Omental fat pad (tissue), 4 donors: ENCODE results near the gene JOSD2. TPM values are rescaled to one million over a fixed set of nuclear protein-coding genes. Genes with fewer than 3 reads are reported as not detected.

Source experiments
- ATAC-seq: fragments of 150-250 bp; one replicate; pipeline ENCODE4 v1.9.1; 2016; ENCODE audit warnings: mild to moderate bottlenecking, moderate library complexity; ENCODE audit not compliant: low FRiP score
- DNase-seq: peaks from one replicate; pipeline ENCODE4 v3.0.0-alpha.2; 2019; ENCODE audit warnings: low spot score
- total RNA-seq, 4 donors: library from RNA; depleted of rRNA; stranded (reverse); fragments of >200 nt; gene quantifications; one replicate each; pipeline ENCODE4 v1.1.0, GENCODE V29; 2016
- TF ChIP-seq, protein P1 (sequence below), 3 donors: fragments of 450-650 bp; IDR thresholded peaks; one replicate each; pipeline ENCODE4 v1.5.1; 2016 to 2017; ENCODE audit warnings: antibody characterized with exemption in 3 of 3, mild to moderate bottlenecking in 3 of 3, moderate library complexity in 2 of 3

The JOSD2 gene
- total RNA-seq, 4 donors from 2014 or later: 20.4 to 32.0 (median 23.0) TPM

DNA sequence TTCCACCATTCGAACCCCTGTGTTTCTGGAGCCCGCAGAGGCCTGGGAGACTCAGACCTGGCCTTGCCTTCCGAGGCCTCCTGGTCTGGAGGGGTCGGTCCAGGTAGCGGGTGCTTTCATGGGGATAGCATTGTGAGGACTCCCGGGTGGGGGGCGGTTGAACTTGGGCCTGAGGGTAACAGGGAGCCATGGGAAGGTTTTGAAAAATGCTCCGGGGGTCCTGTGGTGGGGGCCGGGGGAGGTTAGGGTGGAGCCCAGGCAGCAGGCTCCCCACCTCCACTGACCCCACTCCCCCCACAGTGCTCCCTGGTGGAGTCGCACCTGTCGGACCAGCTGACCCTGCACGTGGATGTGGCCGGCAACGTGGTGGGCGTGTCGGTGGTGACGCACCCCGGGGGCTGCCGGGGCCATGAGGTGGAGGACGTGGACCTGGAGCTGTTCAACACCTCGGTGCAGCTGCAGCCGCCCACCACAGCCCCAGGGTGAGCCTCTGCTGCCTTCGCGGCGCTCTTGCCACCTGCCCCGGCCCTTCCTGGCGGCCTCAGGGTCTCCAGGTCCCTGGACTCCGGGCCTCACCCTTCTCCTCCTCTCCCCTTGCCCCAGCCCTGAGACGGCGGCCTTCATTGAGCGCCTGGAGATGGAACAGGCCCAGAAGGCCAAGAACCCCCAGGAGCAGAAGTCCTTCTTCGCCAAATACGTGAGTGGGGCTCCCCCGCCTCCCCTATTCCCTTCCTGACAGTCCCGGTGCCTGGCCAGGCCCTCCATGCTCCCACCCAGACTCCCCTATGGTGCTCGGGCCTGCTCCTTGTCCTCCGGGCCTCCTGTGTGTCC lies 30.5 kb downstream of the JOSD2 start:
- no peak for ATAC-seq
- DNase-seq: no peak
- TF ChIP-seq, protein P1, sequence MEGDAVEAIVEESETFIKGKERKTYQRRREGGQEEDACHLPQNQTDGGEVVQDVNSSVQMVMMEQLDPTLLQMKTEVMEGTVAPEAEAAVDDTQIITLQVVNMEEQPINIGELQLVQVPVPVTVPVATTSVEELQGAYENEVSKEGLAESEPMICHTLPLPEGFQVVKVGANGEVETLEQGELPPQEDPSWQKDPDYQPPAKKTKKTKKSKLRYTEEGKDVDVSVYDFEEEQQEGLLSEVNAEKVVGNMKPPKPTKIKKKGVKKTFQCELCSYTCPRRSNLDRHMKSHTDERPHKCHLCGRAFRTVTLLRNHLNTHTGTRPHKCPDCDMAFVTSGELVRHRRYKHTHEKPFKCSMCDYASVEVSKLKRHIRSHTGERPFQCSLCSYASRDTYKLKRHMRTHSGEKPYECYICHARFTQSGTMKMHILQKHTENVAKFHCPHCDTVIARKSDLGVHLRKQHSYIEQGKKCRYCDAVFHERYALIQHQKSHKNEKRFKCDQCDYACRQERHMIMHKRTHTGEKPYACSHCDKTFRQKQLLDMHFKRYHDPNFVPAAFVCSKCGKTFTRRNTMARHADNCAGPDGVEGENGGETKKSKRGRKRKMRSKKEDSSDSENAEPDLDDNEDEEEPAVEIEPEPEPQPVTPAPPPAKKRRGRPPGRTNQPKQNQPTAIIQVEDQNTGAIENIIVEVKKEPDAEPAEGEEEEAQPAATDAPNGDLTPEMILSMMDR (IDR thresholded peaks at IDR 0.05): no peak

DNA sequence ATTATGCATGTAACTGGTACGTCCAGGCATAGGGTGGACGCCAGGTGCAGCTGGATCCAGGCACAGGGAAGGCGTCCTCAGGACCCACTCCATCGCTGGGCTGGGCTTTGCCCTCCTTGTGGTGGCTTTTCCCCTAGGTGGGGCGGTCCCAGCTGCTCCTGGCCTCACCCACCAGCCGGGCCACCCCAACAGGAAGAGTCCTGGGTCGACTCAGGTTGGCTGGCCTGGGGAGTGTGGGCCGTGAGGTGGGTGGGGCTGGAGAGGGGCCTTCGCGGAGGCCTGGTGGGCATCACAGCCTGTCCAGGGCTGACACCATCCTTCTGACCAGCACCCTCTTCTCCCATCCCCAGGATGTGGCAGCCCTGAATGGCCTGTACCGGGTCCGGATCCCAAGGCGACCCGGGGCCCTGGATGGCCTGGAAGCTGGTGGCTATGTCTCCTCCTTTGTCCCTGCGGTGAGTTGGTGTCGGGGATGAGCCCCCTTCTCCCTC lies 31.2 kb downstream of the JOSD2 start:
- TF ChIP-seq, protein P1 (IDR thresholded peaks at IDR 0.05): no peak
- DNase-seq (no peak), ATAC-seq (no peak)

DNA sequence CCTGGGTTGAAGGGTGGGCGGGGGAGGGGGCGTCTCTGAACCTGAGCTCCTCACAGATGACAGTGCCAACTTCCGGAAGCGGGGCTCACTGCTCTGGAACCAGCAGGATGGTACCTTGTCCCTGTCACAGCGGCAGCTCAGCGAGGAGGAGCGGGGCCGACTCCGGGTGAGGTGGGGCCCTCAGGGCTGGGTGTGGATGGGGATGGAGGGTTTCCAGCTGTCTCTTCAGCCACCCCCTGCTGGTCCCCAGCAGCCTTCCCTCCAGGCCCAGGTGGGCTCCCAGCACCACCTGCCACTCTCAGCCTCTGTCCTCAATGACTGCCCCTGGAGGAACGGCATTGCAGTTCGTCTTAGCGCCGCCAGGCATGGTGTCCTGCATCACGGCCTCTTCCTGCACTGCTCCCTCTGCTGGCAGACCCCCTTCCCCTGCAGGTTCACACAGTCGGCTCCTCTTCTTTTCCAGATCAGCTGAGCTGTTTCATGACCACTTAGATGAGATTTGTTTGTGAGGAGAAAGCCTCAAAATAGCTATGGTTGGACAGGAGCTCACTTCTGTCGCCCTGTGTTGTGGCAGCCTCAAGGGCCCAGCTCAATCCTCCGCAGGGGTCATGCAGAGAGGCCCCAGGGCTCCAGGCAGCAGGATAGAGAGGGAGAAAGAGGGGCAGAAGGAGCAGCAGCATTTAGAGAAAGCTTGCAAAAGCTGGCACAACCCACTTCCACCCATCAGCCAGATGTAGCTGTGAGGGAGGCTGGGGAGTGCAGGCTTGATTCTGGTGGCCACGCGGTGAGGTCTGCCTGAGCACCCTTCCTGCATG lies 31.9 kb downstream of the JOSD2 start:
- DNase-seq (no peak), ATAC-seq (no peak)
- TF ChIP-seq, protein P1 (IDR thresholded peaks at IDR 0.05): no peak

DNA sequence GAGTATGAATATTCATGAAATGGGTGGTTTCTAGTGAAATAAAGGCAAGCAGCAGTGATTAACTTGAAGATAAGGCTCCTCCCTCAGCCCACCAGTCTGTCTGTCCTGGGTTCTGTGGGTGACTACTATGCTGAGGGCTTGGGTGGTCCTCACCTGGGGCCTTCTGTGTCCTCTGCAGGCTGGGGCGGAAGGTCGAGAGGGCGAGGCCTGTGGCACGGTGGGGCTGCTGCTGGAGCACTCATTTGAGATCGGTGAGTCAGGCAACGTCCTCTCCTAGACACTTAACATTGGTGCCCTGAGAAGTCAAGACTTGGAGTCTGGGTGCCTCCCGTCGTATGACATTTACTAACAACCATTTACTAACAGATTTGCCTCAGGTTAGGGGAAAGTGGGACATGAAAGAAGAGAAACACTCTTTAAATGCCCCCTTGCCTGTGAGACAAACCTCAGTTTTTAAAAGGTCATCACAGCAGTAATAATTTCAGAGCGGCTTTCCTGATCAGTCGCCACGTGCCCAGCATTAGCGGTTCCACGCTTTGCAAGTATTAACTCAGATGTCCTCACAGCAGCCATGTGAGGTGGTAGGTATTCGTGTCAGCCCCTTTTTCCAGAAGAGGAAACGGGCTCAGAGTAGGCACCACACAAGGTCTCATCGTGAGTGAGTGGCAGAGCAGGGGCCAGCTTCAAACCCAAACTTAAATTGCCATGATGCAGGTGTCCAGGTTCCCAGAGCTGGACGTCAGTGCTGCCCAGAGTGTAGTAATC lies 33.1 kb downstream of the JOSD2 start:
- TF ChIP-seq, protein P1 (IDR thresholded peaks at IDR 0.05): no peak
- ATAC-seq (no peak), DNase-seq (no peak)

DNA sequence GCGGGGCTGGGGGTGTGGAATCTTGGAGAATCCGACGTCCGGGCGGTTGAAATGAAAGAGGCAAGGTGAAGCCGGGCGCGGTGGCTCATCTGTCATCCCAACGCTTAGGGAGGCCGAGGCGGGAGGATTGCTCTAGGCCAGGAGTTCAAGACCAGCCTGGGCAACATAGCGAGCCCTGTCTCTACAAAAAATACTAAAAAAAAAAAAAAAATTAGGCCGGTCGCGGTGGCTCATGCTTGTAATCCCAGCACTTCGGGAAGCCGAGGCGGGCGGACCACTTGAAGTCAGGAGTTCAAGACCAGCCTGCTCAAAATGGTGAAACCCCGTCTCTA lies 34.1 kb downstream of the JOSD2 start:
- TF ChIP-seq, protein P1 (IDR thresholded peaks at IDR 0.05): no peak
- ATAC-seq (no peak), DNase-seq (no peak)

DNA sequence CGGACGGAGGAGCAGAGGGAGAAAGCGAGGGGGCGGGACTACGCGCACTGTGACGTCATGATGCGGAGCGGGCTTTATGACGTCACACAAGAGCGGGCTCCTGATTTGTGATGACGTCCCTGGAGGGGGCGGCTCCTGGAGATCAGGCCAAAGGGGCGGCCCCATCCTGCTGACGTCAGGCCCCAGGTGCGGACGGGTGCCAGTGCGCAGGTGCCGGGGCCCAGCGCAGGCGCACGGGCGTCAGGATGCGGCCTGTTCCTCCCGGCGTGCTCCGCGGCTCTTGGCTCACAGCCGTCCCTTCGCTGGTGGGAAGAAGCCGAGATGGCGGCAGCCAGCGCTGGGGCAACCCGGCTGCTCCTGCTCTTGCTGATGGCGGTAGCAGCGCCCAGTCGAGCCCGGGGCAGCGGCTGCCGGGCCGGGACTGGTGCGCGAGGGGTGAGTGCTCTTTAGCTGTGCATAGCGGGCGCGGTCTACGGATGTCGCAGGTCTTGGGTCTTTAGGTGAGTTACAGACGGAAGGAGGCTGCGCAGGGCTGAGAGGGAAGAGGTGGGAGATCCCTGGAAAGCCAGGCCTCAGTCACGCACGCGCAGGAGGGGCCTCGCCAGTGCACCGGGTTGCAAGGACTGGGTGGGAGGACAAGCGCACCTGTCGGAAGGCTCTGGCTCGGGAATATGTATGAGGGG lies 34.6 kb downstream of the JOSD2 start, which contains the start of the genes EMC10 and GARIN5A:
Gene EMC10 (plus strand): TSS at position 284 of the 683 bp plus-strand sequence. CDS start 38 bp downstream, at position 322.
Gene GARIN5A (minus strand): TSS at position 625 of the 683 bp plus-strand sequence. CDS start 460 bp downstream, at position 165.
- peak; percentile 73 for DNase-seq
- ATAC-seq: peak; percentile 93

More for the DNA sequence above, 34.6 kb downstream of the JOSD2 start, which contains the start of the genes EMC10 and GARIN5A:
- TF ChIP-seq, protein P1 (IDR thresholded peaks at IDR 0.05): no peak
